ENCODE measurements around the gene TMEM108.

GRCh38 chr3:133295944-133296917 is 258.0 kb downstream of the TMEM108 start:
- TF ChIP-seq, protein P1, sequence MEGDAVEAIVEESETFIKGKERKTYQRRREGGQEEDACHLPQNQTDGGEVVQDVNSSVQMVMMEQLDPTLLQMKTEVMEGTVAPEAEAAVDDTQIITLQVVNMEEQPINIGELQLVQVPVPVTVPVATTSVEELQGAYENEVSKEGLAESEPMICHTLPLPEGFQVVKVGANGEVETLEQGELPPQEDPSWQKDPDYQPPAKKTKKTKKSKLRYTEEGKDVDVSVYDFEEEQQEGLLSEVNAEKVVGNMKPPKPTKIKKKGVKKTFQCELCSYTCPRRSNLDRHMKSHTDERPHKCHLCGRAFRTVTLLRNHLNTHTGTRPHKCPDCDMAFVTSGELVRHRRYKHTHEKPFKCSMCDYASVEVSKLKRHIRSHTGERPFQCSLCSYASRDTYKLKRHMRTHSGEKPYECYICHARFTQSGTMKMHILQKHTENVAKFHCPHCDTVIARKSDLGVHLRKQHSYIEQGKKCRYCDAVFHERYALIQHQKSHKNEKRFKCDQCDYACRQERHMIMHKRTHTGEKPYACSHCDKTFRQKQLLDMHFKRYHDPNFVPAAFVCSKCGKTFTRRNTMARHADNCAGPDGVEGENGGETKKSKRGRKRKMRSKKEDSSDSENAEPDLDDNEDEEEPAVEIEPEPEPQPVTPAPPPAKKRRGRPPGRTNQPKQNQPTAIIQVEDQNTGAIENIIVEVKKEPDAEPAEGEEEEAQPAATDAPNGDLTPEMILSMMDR (IDR thresholded peaks at IDR 0.05) = no peak
- TF ChIP-seq POLR2A (IDR thresholded peaks at IDR 0.05) = no peak

Data from thyroid gland (tissue), 4 donors.